Measurements from ENCODE around the gene MVP.
A peak's percentile ranks its signal among the peaks of the same experiment; 100 is the strongest.

Gene MVP

GRCh38 chr16:29807426-29808218 is 12.6 kb upstream of the MVP start:
- peak overlapping the region; percentile 87 for H3K4me3 Mint-ChIP-seq
- H3K36me3 Mint-ChIP-seq (ENCODE audit: low read depth), result peaks cover 62% of the 10 kb centered on the region
- no peaks in the 10 kb centered on the region for H3K9me3 Mint-ChIP-seq
- peak overlapping the region; percentile 95 for H3K27ac Mint-ChIP-seq
- H3K27me3 Mint-ChIP-seq, result peaks cover 13% of the 10 kb centered on the region
- peaks cover 71% of the 10 kb centered on the region for H3K4me1 Mint-ChIP-seq (ENCODE audit: low read depth)
- intact Hi-C loops (cut with micrococcal nuclease), result loop anchor here (5.0 kb wide), 1 partner anchor 190 kb away; the partner anchor contains the start of genes HIRIP3 and INO80E

- peak overlapping the region; percentile 87 for H3K4me3 Mint-ChIP-seq
- H3K27ac Mint-ChIP-seq, result peak overlapping the region; percentile 95
- H3K9me3 Mint-ChIP-seq, result no peaks in the 10 kb centered on the region
- peaks cover 55% of the 10 kb centered on the region for H3K36me3 Mint-ChIP-seq (ENCODE audit: low read depth)
- H3K27me3 Mint-ChIP-seq, result peaks cover 20% of the 10 kb centered on the region
- H3K4me1 Mint-ChIP-seq (ENCODE audit: low read depth), result peaks cover 70% of the 10 kb centered on the region
- intact Hi-C loops (cut with micrococcal nuclease), result loop anchor here (5.0 kb wide), 1 partner anchor 189 kb away; the partner anchor contains the start of genes HIRIP3 and INO80E
These were observed 11.9 kb upstream of the MVP start for GRCh38 chr16:29808219-29808900.

GRCh38 chr16:29809031-29809747 is 11.1 kb upstream of the MVP start:
- Mint-ChIP-seq H3K4me1 (ENCODE audit: low read depth) (peaks cover 66% of the 10 kb centered on the region), H3K36me3 (ENCODE audit: low read depth) (peaks cover 51% of the 10 kb centered on the region), H3K9me3 (no peaks in the 10 kb centered on the region), H3K4me3 (peak overlapping the region; percentile 87), H3K27me3 (peaks cover 29% of the 10 kb centered on the region), H3K27ac (peak overlapping the region; percentile 95)
- intact Hi-C loops (cut with micrococcal nuclease), result loop anchor here (5.0 kb wide), 1 partner anchor 188 kb away; the partner anchor contains the start of genes HIRIP3 and INO80E

GRCh38 chr16:29809850-29810698 is 10.2 kb upstream of the MVP start:
- peaks cover 36% of the 10 kb centered on the region for H3K27me3 Mint-ChIP-seq
- peak overlapping the region; percentile 11 for H3K4me3 Mint-ChIP-seq
- H3K36me3 Mint-ChIP-seq (ENCODE audit: low read depth), result peaks cover 45% of the 10 kb centered on the region
- no peaks in the 10 kb centered on the region for H3K9me3 Mint-ChIP-seq
- peaks cover 68% of the 10 kb centered on the region for H3K4me1 Mint-ChIP-seq (ENCODE audit: low read depth)
- intact Hi-C loops (cut with micrococcal nuclease), result loop anchor here (5.0 to 10.0 kb wide), 3 partner anchors 165 to 187 kb away; partner anchors contain the start of genes HIRIP3, INO80E and TAOK2
- peak overlapping the region; percentile 82 for H3K27ac Mint-ChIP-seq

GRCh38 chr16:29810699-29811169 is 9.5 kb upstream of the MVP start:
- no peaks in the 10 kb centered on the region for H3K9me3 Mint-ChIP-seq
- intact Hi-C loops (cut with micrococcal nuclease), result loop anchor here (10.0 kb wide), 2 partner anchors 164 to 166 kb away; partner anchors contain the start of gene TAOK2
- H3K4me1 Mint-ChIP-seq (ENCODE audit: low read depth), result peaks cover 69% of the 10 kb centered on the region
- H3K36me3 Mint-ChIP-seq (ENCODE audit: low read depth), result peaks cover 42% of the 10 kb centered on the region
- peaks cover 36% of the 10 kb centered on the region for H3K27me3 Mint-ChIP-seq
- peak overlapping the region; percentile 82 for H3K27ac Mint-ChIP-seq
- peak overlapping the region; percentile 11 for H3K4me3 Mint-ChIP-seq

GRCh38 chr16:29811170-29811895 is 8.9 kb upstream of the MVP start:
- intact Hi-C loops (cut with micrococcal nuclease), result loop anchor here (10.0 kb wide), 2 partner anchors 163 to 167 kb away; partner anchors contain the start of gene TAOK2
- Mint-ChIP-seq H3K27ac (peak overlapping the region; percentile 82), H3K4me1 (ENCODE audit: low read depth) (peaks cover 69% of the 10 kb centered on the region), H3K4me3 (peak overlapping the region; percentile 78), H3K27me3 (peaks cover 36% of the 10 kb centered on the region), H3K36me3 (ENCODE audit: low read depth) (peaks cover 48% of the 10 kb centered on the region), H3K9me3 (no peaks in the 10 kb centered on the region)

- Mint-ChIP-seq H3K4me3 (peak within 1 kb of the TSS; percentile 78), H3K9me3 (no peaks in the 10 kb centered on the region), H3K36me3 (ENCODE audit: low read depth) (peaks cover 54% of the 10 kb centered on the region), H3K27me3 (peaks cover 36% of the 10 kb centered on the region), H3K4me1 (ENCODE audit: low read depth) (peaks cover 74% of the 10 kb centered on the region), H3K27ac (peak within 1 kb of the TSS; percentile 82)
- intact Hi-C loops (cut with micrococcal nuclease), result loop anchor here (10.0 kb wide), 2 partner anchors 163 to 167 kb away; partner anchors contain the start of gene TAOK2
These were observed 8.2 kb upstream of the MVP start, which contains the start of gene PRRT2 for GRCh38 chr16:29811896-29812665. Gene PRRT2, plus strand, starts transcription at chr16:29812193. Its CDS starts 862 bp downstream, at chr16:29813055.

- Mint-ChIP-seq H3K4me1 (ENCODE audit: low read depth) (peaks cover 80% of the 10 kb centered on the region), H3K4me3 (peak overlapping the region; percentile 78), H3K9me3 (no peaks in the 10 kb centered on the region), H3K27ac (no peak overlapping the region), H3K27me3 (peaks cover 36% of the 10 kb centered on the region), H3K36me3 (ENCODE audit: low read depth) (peaks cover 51% of the 10 kb centered on the region)
- intact Hi-C loops (cut with micrococcal nuclease), result loop anchor here (10.0 kb wide), 2 partner anchors 162 to 168 kb away; partner anchors contain the start of gene TAOK2
These were observed 7.3 kb upstream of the MVP start for GRCh38 chr16:29812754-29813643.

- H3K9me3 Mint-ChIP-seq, result no peaks in the 10 kb centered on the region
- no peak overlapping the region for H3K4me3 Mint-ChIP-seq
- intact Hi-C loops (cut with micrococcal nuclease), result loop anchor here (10.0 kb wide), 2 partner anchors 161 to 169 kb away; partner anchors contain the start of gene TAOK2
- peaks cover 36% of the 10 kb centered on the region for H3K27me3 Mint-ChIP-seq
- peaks cover 51% of the 10 kb centered on the region for H3K36me3 Mint-ChIP-seq (ENCODE audit: low read depth)
- H3K4me1 Mint-ChIP-seq (ENCODE audit: low read depth), result peaks cover 80% of the 10 kb centered on the region
- H3K27ac Mint-ChIP-seq, result peak overlapping the region; percentile 2
These were observed 6.4 kb upstream of the MVP start for GRCh38 chr16:29813644-29814562.

GRCh38 chr16:29814592-29814991 is 5.7 kb upstream of the MVP start:
- peaks cover 82% of the 10 kb centered on the region for H3K4me1 Mint-ChIP-seq (ENCODE audit: low read depth)
- peaks cover 51% of the 10 kb centered on the region for H3K36me3 Mint-ChIP-seq (ENCODE audit: low read depth)
- peak overlapping the region; percentile 98 for H3K27ac Mint-ChIP-seq
- no peak overlapping the region for H3K4me3 Mint-ChIP-seq
- peaks cover 36% of the 10 kb centered on the region for H3K27me3 Mint-ChIP-seq
- H3K9me3 Mint-ChIP-seq, result no peaks in the 10 kb centered on the region
- intact Hi-C loops (cut with micrococcal nuclease), result loop anchor here (10.0 kb wide), 2 partner anchors 160 to 170 kb away; partner anchors contain the start of gene TAOK2

Data from dendritic cell treated with granulocyte-macrophage colony-stimulating factor and Interleukin-4, amounts not matched to agents 40 ng/mL and 50 ng/mL, for 4 days (primary cell).